ENCODE results near the gene PAX5.

PAX5 gene

DNA sequence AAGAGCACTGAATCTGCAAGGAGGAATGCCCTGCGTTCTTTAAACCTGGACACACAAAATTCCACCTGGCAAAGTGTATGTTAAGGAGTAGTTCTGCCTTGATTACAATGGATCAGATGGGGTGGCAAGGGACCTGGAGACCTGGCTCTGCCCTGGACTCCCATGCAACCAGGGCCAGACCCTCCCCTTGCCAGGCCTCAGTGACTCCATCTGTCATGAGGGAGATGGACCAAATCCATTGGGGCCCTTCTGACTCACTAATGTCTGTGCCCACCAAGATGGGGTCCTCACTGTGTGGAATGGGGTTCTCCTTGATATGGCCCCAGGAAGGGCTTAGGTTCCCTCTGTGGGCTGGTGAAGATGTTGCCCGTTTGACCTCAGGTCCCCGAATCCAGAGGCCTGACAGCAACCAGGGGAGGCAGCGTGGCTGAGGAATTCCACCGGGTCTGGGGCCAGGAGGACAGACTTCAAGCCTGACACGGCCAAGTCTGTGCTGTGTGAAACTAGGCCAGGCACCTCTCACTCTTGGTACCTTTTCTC lies 100.3 kb downstream of the PAX5 start:
- no peak for DNase-seq (ENCODE audit: low read depth)

DNA sequence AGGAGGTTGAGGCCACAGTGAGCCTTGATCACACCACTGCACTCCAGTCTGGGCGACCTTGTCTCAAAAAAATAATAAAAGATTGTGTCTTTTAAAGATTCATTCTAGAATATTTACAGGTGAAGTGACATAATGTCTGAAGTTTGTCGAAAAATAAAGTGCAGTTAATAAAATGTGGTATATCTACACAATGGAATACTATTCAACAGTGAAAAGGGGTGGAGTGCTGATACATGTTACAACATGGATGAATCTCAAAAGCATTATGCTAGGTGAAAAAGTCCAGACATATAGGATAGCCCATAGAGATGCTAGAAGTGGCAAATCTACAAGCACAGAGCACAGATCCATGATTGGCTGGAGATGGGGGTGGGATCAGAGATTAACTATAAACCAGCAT lies 101.9 kb downstream of the PAX5 start:
- no peak for DNase-seq (ENCODE audit: low read depth)

DNA sequence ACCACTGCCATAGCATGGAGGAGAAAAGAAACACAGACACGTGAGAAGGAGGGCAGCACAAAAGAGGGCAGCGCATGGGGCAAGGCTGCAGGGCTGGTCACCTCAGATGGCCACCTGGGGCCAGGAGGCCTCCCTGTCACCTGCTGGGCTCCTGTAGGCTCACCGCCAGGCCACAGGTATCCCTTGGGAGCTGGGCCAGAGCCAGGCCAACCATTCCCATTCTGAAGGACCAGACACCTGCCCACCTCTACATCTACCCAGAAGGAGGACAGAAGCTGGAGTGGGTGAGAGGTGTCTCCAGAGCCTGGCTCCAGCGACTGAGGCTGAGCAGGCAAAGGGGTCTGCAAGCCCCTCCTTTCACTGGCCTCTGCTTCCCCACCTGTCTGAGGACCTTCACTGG lies 103.1 kb downstream of the PAX5 start:
- no peak for DNase-seq (ENCODE audit: low read depth)

- no peak for DNase-seq (ENCODE audit: low read depth)
These were observed 104.8 kb downstream of the PAX5 start for GRCh38 chr9:36929350-36929675.

- no peak for DNase-seq (ENCODE audit: low read depth)
These were observed 105.3 kb downstream of the PAX5 start for GRCh38 chr9:36928670-36929349.

DNA sequence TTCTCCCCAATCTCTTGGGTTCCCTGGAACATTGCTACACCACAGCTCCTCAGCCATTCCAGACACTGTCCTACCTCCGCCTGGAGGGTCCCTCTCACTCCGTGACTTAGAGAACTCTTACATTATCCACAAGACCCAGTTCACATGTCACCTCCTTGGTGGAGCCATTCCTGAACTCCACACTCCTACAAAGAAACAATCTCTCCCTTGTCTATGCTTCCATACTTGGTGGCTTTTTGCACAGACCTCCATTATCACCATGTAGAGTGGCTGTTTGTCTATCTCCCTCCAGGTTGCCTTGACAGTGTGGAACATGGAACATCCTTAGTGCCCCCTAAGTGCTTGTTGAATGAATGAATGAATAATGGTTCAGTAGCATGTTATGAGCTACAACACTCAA lies 105.9 kb downstream of the PAX5 start:
- no peak for DNase-seq (ENCODE audit: low read depth)

- DNase-seq (ENCODE audit: low read depth), result no peak
These were observed 109.2 kb downstream of the PAX5 start for GRCh38 chr9:36924757-36925432.

DNA sequence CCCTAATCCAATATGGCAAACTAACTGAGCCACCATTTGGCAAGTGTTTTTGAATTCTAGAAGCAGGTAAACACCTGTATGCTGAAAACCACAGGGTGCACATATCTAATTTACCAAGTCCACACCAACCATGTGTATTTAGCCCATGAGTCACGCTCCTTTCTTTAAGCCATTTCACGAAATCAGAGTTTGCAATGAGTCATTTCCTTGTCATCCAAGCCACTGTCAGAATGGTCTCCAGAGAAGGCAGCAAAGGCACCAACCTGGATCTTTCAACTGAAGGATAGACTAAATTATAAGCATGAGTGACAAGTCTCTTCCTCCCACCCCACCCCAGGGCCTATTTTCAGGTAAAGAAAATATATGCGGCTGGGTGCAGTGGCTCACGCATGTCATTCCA lies 110.0 kb downstream of the PAX5 start:
- DNase-seq (ENCODE audit: low read depth), result no peak

DNA sequence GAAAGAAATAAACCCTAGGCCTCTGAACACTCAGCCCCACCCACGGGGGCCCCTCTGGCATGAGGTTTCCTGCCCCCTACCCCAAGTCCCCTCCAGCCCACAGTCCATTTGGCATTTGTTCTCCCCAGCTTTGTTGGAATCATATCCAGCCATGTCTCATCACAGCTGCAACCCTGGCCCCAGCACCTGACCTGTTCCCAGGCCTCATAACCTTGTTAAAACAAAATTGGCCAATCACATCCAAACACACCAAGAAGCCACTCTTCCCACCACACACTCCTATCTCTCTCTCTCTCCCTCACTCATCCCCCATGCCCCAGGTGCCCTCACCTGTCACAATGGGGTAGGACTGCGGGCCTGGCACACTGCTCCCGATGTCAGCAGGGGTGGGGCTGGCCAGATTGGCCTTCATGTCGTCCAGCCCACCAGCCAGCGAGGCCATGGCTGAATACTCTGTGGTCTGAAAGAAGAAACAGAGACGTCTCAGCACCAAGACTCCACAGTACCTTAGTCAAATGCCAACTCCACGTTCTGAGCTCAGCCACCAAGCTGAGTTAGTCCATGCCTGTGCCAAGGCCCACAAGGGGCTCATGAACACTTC lies 110.9 kb downstream of the PAX5 start:
- no peak for DNase-seq (ENCODE audit: low read depth)

DNA sequence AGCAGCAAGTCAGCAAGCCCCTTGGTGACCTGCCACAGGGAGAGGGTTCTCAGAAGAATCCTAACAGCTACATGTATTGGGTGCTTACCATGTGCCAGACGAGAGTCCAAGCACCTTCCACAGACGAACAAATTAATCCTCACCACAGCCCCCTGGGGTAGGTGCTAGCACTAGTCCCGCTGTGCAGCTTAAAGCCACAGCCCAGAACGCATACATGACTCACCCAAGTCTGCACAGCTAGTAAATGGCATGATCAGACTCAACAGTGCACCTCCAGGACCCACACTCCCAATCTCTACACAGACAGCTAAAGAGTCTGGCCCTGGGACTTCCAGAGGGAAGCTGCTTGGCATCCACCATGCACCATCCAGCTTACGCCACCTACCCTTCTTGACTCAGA lies 111.5 kb downstream of the PAX5 start:
- DNase-seq (ENCODE audit: low read depth), result no peak

GRCh38 chr9:36914212-36914577 lies 119.9 kb downstream of the PAX5 start:
- no peak for DNase-seq (ENCODE audit: low read depth)

GRCh38 chr9:36913393-36914211 lies 120.5 kb downstream of the PAX5 start:
- DNase-seq (ENCODE audit: low read depth), result no peak

DNA sequence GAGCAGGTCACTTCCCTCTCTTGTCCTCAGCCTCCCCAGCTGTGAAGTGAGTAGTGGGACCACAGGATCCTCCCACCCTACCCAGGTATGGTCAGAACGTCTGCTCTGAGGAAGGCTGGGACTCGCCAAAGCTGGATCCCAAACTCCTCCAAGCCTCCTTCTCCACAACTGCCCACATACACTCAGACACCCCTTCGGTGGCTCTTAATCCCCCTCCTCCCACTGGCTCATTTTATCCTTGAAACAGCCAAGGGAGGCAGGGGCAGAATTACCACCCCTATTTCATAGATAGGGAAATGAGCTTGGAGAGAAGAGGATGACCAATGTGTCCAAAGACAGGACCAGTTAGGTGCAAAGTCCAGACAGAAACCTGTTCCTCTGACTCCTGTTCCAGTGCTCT lies 121.4 kb downstream of the PAX5 start:
- no peak for DNase-seq (ENCODE audit: low read depth)

GRCh38 chr9:36911601-36912412 lies 122.3 kb downstream of the PAX5 start:
- DNase-seq (ENCODE audit: low read depth), result no peak

DNA sequence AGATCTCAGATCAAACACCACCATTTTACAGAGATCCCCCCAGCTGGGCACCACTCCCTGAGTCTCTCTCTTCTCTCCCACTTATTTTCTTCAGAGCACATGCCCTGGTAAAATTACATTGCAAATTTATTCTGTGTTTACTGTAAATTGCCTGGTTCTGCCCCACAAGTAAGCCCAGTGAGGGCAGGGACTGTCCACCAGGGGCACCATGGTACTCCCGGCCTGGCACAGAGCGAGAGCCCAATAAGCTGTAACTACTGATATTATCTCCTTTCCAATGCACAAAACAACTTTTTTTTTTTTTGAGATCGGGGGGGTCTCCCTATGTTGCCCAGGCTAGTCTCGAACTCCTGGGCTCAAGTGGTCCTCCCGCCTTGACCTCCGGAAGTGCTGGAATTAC lies 123.0 kb downstream of the PAX5 start:
- no peak for DNase-seq (ENCODE audit: low read depth)

GRCh38 chr9:36906492-36906891 lies 127.6 kb downstream of the PAX5 start:
- DNase-seq (ENCODE audit: low read depth), result no peak

- DNase-seq (ENCODE audit: low read depth), result no peak
These were observed 128.7 kb downstream of the PAX5 start for GRCh38 chr9:36905101-36906066.

DNA sequence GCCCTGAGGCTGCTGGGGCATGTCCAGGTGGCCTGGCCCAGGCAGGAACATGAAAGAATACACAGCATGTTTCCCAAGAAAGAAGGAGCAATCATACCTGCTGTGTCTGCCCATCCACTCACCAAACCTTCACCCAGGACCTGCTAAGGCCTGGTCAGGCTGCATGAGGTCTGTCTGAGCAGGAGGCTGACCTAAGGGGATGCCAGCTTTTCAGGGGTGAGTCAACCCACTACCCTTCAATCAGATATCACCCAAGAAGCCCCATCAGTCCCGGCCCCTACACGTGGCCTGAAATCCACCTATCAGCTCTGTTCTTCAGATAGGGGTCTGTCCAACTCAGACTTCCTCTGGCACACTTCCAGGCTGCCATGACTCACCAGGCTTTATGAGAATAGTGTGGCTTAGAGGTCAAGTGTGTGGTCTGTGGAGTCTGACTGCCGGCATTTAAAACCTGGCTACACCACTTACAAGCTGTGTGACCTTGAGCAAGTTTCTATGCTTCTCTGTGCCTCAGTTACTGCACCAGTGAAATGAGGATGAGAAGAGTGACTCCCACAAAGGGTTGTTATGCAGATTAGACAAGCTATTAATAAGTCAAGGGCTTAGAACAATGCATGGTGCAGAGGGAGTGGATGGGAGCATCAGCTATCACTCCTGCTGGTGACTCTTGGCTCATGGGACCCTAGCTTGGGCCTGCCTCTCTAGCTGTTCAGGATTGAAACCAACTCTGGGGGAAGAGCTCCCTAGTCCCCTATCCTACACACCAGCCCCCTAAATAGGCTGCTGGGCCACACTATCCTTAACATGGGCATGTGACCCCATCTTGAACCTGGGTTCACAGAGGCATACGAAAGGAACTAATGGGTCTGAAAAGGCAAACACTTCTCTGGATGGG lies 130.3 kb downstream of the PAX5 start:
- peak; percentile 19 for DNase-seq (ENCODE audit: low read depth)

- DNase-seq (ENCODE audit: low read depth), result no peak
These were observed 131.1 kb downstream of the PAX5 start for GRCh38 chr9:36902861-36903524.

Data from stimulated activated CD8-positive, alpha-beta memory T cell treated with anti-CD3 and anti-CD28 coated beads, Interleukin-7, amount 100 ng/mL, for 24 hours (primary cell).